Central memory CD8-positive, alpha-beta T cell (primary cell): ENCODE results near the gene IFT122.
"Not testable (repeated sequence)": the region's sequence is repeated elsewhere in the genome, so short reads cannot be mapped to it uniquely, and the experiment has no call there.

ENCODE experiments used
- ATAC-seq: fragments of 150-1000 bp; cut with Tn5 transposase; replicated peaks from 2 replicates; pipeline ENCODE4 v1.10.0; 2022; ENCODE audit warnings: mild to moderate bottlenecking, moderate FRiP score, moderate number of reproducible peaks; ENCODE audit not compliant: poor library complexity, severe bottlenecking; ENCODE audit errors: extremely low read depth
- DNase-seq, 2 donors: peaks; one replicate each; pipeline ENCODE4 v3.0.0; 2021; ENCODE audit warnings: low spot score in 2 of 2
- H3K27ac Mint-ChIP-seq: one replicate; pipeline ENCODE4 v1.8.0; 2022; ENCODE audit warnings: low read depth, mild to moderate bottlenecking, moderate library complexity, mixed read lengths
- H3K27me3 Mint-ChIP-seq: one replicate; pipeline ENCODE4 v1.8.0; 2022; ENCODE audit warnings: mixed read lengths
- H3K36me3 Mint-ChIP-seq: one replicate; pipeline ENCODE4 v1.8.0; 2022; ENCODE audit warnings: mild to moderate bottlenecking, moderate library complexity, mixed read lengths; ENCODE audit not compliant: insufficient read depth
- H3K4me1 Mint-ChIP-seq: one replicate; pipeline ENCODE4 v1.8.0; 2022; ENCODE audit warnings: mixed read lengths
- H3K4me3 Mint-ChIP-seq: one replicate; pipeline ENCODE4 v1.8.0; 2022; ENCODE audit warnings: mild to moderate bottlenecking, moderate library complexity, mixed read lengths
- H3K9me3 Mint-ChIP-seq: one replicate; pipeline ENCODE4 v1.8.0; 2022; ENCODE audit warnings: mixed read lengths

IFT122 gene, protein sequence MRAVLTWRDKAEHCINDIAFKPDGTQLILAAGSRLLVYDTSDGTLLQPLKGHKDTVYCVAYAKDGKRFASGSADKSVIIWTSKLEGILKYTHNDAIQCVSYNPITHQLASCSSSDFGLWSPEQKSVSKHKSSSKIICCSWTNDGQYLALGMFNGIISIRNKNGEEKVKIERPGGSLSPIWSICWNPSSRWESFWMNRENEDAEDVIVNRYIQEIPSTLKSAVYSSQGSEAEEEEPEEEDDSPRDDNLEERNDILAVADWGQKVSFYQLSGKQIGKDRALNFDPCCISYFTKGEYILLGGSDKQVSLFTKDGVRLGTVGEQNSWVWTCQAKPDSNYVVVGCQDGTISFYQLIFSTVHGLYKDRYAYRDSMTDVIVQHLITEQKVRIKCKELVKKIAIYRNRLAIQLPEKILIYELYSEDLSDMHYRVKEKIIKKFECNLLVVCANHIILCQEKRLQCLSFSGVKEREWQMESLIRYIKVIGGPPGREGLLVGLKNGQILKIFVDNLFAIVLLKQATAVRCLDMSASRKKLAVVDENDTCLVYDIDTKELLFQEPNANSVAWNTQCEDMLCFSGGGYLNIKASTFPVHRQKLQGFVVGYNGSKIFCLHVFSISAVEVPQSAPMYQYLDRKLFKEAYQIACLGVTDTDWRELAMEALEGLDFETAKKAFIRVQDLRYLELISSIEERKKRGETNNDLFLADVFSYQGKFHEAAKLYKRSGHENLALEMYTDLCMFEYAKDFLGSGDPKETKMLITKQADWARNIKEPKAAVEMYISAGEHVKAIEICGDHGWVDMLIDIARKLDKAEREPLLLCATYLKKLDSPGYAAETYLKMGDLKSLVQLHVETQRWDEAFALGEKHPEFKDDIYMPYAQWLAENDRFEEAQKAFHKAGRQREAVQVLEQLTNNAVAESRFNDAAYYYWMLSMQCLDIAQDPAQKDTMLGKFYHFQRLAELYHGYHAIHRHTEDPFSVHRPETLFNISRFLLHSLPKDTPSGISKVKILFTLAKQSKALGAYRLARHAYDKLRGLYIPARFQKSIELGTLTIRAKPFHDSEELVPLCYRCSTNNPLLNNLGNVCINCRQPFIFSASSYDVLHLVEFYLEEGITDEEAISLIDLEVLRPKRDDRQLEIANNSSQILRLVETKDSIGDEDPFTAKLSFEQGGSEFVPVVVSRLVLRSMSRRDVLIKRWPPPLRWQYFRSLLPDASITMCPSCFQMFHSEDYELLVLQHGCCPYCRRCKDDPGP

DNA sequence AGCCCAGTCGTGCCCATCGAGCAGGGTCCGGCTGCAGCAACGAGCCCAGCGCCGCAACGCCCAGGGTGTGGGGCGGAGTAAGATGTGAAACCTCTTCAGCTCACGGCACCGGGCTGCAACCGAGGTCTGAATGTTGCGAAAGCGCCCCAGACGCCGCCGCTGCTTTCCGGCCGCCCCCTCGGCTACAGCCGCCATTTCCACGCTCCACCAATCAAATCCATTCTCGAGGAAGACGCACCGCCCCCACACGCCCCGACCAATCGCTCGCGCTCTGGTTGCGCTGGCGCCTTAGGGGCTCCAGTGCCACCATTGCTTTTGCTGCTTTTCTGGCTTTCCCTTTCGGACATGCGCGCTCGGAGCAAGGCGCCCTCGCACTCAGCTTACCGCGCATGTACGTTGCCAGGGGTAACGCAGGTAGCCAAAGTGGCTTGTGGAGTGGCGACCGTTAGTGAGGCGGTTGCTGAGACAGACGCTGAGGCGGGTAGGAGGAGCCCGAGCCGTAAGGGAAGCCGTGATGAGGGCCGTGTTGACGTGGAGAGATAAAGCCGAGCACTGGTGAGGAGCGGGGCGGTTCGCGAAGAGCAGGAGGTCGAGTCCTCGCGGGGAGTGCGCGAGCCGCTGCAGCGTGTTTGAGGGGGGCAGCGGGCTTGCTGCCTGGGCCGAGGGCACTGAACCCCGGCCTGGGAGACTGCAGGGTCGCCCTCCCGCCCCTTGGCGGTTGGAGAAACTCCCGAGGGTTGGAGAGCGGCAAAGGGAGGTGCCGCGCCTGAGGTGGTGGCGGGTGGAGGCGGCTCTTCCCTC is at the start of gene IFT122, which contains the start of gene MBD4:
Gene IFT122 (plus strand): TSS at position 408 of the 801 bp plus-strand sequence. CDS start 107 bp downstream, at position 515.
Gene MBD4 (minus strand): TSS at position 132 of the 801 bp plus-strand sequence. CDS start 115 bp downstream, at position 17.
- peak within 1 kb of the TSS; percentile 83 for H3K4me3 Mint-ChIP-seq
- DNase-seq: peak; percentile 97 to 99
- H3K27me3 Mint-ChIP-seq: no peaks in the 10 kb centered on the region
- H3K9me3 Mint-ChIP-seq: no peaks in the 10 kb centered on the region
- peaks cover 32% of the 10 kb centered on the region for H3K36me3 Mint-ChIP-seq
- peaks cover 62% of the 10 kb centered on the region for H3K4me1 Mint-ChIP-seq
- H3K27ac Mint-ChIP-seq: peak within 1 kb of the TSS; percentile 94
- ATAC-seq: peak; percentile 84

DNA sequence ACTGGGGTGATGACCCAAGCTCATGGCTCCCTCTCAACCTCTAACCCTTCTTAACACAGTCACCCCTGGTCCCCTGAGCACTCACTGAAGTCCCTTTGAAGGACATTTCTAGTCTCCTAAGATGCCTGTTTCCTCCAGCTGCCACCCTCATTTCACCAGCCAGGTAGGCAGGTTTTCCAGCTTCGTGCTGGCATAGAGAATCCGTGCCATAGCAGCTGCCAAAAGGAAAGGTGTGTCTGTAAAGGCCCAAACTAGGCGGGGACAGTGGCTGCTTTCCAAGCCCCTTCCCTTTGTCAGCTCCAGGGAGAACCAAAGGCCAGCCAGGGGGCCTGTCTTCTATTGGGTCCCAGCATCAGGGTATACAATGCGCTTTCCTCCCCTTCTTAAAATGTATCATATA is 48.4 kb upstream of the IFT122 start:
- H3K27ac Mint-ChIP-seq, H3K4me1 Mint-ChIP-seq, H3K9me3 Mint-ChIP-seq, DNase-seq, ATAC-seq, H3K4me3 Mint-ChIP-seq, H3K27me3 Mint-ChIP-seq: not testable (repeated sequence)
- peaks cover 44% of the 10 kb centered on the region for H3K36me3 Mint-ChIP-seq

DNA sequence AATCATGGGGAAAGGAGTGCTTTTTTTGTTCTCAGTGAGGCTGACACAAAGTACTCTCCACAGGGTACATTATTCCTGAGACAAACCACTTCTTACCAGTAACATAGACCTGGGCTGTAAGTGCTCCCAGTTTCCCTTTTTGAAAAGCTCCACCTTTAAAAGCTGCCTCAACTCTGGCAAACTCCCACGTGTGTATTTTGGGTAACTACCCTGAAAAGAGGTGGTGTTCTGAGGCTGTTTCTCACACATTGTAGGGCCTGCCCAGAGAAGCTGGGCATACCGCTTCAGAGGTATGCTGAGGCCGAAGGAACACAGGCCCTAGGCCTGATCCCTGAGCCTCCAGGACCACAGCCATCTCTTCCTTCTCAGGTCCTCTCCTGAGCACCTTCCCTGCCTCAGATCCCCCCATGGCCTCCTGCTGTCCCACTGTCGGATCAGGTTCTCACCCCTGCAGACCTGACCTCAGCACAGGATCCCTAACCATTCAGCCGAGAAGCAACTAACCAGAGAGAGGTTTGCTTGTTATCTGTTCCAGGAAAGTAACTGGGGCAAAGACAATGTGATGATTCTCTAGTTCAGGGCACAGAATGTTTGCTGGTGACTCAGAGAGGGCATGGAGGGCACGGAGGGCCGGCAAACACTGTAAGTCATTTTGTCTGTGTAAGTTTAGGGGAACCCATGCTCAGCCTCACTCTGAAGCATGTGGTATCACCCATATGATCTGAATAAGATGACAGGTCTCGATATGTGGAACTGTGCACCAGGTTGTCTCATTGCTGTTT is 47.7 kb upstream of the IFT122 start:
- DNase-seq, H3K27me3 Mint-ChIP-seq, H3K27ac Mint-ChIP-seq, H3K4me3 Mint-ChIP-seq, ATAC-seq, H3K9me3 Mint-ChIP-seq: not testable (repeated sequence)
- Mint-ChIP-seq H3K36me3 (peaks cover 47% of the 10 kb centered on the region), H3K4me1 (peaks cover 11% of the 10 kb centered on the region)

DNA sequence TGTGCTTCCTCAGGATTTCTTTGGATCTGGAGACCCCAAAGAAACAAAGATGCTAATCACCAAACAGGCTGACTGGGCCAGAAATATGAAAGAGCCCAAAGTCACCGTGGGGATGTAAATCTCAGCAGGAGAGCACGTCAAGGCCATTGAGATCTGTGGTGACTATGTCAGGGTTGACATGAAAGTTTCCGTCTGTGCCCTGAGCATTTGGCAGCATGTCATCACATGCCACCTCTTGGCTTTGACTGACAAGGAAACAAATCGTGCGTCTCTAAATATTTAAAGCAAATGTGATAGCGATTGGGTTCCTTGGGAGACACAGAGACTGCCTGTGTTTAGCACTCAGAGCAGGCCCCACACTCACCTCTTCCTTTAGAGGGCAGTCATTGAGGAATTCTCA is 46.8 kb upstream of the IFT122 start:
- ATAC-seq: no peak
- no peak for DNase-seq
- H3K4me1 Mint-ChIP-seq: peaks cover 20% of the 10 kb centered on the region
- peaks cover 41% of the 10 kb centered on the region for H3K36me3 Mint-ChIP-seq
- no peaks in the 10 kb centered on the region for H3K27me3 Mint-ChIP-seq
- H3K4me3 Mint-ChIP-seq: no peak overlapping the region
- H3K9me3 Mint-ChIP-seq: no peaks in the 10 kb centered on the region
- no peak overlapping the region for H3K27ac Mint-ChIP-seq

DNA sequence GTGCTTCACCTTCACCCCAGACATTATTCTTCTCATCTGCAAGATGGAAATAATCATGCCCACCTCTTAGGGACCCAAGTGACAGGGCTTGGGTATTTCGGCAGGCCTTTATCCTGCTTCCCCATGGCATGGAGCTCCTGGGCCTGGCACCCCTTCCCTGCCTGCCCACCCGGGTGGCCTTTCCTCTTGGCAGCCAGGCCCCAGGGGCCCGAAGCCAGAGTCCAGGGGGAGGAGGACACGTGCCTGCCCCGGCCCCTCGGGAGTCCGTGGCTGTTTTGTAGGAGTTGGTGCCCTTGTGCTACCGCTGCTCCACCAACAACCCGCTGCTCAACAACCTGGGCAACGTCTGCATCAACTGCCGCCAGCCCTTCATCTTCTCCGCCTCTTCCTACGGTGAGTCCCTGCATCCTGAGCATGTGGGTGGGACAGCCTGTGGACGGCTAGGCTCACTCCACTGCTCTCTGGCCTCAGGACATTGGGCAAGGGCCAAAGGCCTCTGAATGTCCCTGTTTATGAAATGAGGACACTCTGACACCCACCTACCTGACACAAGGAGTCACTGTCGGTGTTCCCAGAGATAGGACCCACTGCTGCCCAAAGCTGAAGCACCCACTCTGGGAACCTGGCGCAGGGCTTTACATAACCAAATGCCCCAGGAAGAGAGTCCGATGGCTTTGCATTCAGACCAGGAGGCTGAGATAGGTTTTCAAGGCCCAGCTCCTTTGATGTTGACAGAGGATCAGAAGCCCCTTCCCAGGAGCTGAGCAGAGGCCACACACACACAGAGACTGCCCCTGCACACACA is 46.1 kb upstream of the IFT122 start:
- H3K4me3 Mint-ChIP-seq, H3K27me3 Mint-ChIP-seq, H3K27ac Mint-ChIP-seq, H3K9me3 Mint-ChIP-seq, DNase-seq, ATAC-seq: not testable (repeated sequence)
- Mint-ChIP-seq H3K4me1 (peaks cover 27% of the 10 kb centered on the region), H3K36me3 (peaks cover 41% of the 10 kb centered on the region)

DNA sequence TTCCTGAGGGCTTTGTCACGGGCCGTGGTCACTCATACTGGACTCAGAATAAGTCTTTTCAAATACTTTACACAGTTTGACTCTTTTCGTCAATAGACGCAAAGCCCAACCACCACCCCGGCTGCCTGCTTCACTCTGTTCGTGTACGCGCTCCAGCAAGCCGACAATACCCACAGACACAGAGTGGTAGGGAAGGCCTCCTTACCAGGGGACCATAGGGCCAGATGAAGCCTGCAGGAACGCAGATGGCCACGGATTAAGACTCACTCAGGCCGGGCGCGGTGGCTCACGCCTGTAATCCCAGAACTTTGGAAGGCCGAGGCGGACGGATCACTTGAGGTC is 41.2 kb upstream of the IFT122 start:
- Mint-ChIP-seq H3K27me3 (no peaks in the 10 kb centered on the region), H3K9me3 (no peaks in the 10 kb centered on the region), H3K4me1 (peaks cover 28% of the 10 kb centered on the region), H3K4me3 (peak overlapping the region; percentile 99), H3K36me3 (peaks cover 18% of the 10 kb centered on the region), H3K27ac (peak overlapping the region; percentile 99)
- DNase-seq (peak in 1 of 2 donors; percentile 18), ATAC-seq (peak; percentile 47)

DNA sequence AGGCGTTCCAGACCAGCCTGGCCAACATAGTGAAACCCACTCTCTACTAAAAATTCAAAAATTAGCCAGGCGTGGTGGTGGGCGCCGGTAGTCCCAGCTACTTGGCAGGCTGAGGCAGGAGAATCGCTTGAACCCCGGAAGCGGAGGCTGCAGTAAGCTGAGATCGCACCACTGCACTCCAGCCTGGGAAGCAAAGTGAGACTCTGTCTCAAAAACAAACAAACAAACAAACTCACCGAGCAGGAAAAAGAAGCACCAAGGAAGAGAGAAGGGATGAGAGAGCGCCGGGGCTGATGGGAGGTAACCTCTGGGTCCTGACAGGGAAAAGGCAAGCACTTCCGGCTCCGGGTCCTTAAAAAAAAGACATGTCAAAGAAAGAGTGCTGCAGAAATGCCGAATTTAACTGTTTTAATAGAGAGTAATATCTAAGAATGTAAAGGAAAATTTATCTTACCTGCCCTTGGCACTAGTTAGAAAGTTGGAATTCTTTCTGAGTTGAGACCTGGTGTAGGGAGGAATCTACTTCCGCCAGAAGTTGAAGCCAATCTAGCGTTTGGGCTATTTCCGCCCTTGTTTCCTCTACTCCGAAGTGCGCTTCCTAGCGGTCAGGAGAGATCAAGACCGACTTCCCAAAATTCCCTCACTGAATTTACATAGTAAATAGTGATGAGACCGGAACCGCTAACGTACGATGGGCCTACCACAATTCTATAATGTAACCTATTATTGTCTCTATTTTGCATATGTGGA is 40.7 kb upstream of the IFT122 start:
- Mint-ChIP-seq H3K9me3 (no peaks in the 10 kb centered on the region), H3K4me1 (peaks cover 28% of the 10 kb centered on the region), H3K36me3 (peaks cover 16% of the 10 kb centered on the region), H3K27ac (peak overlapping the region; percentile 99), H3K4me3 (peak overlapping the region; percentile 99), H3K27me3 (no peaks in the 10 kb centered on the region)
- peak; percentile 79 for ATAC-seq
- DNase-seq: peak; percentile 53 to 67

DNA sequence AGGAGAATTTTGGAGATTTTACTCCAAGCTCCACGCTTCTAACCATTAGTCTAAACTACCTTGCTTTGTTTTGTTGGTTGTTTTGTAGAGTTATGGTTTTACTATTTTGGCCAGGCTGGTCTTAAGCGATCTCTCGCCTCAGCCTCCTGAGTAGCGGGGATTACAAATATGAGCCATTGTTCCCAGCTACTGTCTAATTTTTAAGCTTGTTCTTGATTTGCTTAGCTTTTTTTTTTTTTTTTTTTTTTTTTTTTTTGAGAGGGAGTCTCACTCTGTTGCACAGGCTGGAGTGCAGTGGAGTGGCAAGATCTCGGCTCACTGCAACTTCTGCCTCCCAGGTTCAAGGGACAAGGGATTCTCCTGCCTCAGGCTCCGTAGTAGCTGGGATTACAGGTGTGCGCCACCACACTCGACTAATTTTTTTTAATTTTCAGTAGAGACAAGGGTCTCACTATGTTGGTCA is 40.1 kb upstream of the IFT122 start:
- Mint-ChIP-seq H3K27me3 (no peaks in the 10 kb centered on the region), H3K4me3 (peak overlapping the region; percentile 99), H3K4me1 (peaks cover 28% of the 10 kb centered on the region), H3K9me3 (no peaks in the 10 kb centered on the region), H3K36me3 (peaks cover 16% of the 10 kb centered on the region), H3K27ac (peak overlapping the region; percentile 99)
- no peak for DNase-seq
- no peak for ATAC-seq

DNA sequence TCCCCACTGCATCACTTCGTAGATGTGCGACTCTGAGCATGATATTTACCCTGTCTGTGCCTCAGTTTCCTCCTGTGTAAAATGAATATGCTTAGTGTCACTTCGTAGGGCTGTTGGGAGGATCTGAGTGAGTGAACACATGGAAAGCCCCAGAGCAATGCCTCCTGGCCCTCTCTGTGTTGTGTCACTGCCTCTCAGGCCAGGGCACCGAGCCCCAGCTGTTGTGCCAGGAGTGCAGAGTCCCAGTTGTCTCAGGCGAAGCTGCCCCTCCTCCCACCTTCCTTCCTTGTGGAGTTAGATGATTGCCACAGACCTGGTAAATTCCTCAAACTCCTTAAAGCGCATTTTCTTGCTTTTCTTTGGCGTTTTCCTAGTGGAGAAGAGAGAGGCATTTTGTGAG is 37.8 kb upstream of the IFT122 start:
- peaks cover 18% of the 10 kb centered on the region for H3K4me1 Mint-ChIP-seq
- peaks cover 6% of the 10 kb centered on the region for H3K36me3 Mint-ChIP-seq
- no peak for ATAC-seq
- no peaks in the 10 kb centered on the region for H3K27me3 Mint-ChIP-seq
- H3K9me3 Mint-ChIP-seq: no peaks in the 10 kb centered on the region
- no peak overlapping the region for H3K27ac Mint-ChIP-seq
- DNase-seq: no peak
- H3K4me3 Mint-ChIP-seq: no peak overlapping the region

DNA sequence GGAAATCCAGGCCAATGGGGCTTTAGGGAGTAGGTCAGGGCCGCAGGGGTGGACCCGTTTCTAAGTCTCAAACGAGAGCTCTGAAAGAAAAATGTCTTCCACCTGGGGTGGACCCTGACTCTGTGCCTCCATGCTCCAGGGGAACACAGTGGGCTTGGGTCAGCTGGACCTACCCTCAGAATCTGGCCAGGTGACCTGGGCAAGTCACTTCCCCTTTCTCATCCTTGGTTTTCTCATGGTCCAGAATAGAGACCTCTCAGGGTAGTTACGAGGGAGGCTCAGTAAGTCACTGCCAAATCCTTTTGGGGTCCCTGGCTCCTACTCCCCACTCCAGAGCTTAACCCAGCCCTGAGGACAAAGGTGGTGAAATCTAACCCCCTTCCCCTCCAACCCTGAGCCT is 37.4 kb upstream of the IFT122 start:
- Mint-ChIP-seq H3K27me3 (no peaks in the 10 kb centered on the region), H3K4me3 (no peak overlapping the region), H3K36me3 (peaks cover 5% of the 10 kb centered on the region), H3K27ac (no peak overlapping the region), H3K9me3 (no peaks in the 10 kb centered on the region), H3K4me1 (peaks cover 14% of the 10 kb centered on the region)
- no peak for ATAC-seq
- no peak for DNase-seq
